ENCODE data around the gene FAM227B.

DNA sequence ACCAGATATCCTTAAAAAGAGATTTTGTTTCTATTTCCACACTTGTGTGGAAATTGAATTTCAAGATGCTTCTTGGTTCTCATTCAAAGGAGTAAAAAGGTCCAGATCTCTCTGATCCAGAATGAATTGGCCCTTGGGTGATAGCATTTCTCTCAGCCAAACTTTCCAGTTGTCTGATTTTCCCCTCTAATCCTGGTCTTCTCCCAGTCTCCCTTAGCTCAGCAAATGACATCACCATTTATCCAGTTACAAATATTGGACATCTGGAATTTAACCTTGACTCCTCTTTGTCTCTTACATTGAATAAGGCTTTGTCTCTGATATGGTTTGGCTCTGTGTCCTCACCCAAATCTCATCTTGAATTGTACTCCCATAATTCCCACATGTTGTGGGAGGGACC lies 207.8 kb downstream of the FAM227B start:
- TF ChIP-seq, protein P1, sequence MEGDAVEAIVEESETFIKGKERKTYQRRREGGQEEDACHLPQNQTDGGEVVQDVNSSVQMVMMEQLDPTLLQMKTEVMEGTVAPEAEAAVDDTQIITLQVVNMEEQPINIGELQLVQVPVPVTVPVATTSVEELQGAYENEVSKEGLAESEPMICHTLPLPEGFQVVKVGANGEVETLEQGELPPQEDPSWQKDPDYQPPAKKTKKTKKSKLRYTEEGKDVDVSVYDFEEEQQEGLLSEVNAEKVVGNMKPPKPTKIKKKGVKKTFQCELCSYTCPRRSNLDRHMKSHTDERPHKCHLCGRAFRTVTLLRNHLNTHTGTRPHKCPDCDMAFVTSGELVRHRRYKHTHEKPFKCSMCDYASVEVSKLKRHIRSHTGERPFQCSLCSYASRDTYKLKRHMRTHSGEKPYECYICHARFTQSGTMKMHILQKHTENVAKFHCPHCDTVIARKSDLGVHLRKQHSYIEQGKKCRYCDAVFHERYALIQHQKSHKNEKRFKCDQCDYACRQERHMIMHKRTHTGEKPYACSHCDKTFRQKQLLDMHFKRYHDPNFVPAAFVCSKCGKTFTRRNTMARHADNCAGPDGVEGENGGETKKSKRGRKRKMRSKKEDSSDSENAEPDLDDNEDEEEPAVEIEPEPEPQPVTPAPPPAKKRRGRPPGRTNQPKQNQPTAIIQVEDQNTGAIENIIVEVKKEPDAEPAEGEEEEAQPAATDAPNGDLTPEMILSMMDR (IDR thresholded peaks at IDR 0.05), result no peak
- no peak for TF ChIP-seq POLR2A (IDR thresholded peaks at IDR 0.05)
